MM.1S (cell line): ENCODE data around the gene TOMM40L.

Experiments used
- EZH2 ChIP-seq: fragments of 300-600 bp; sonication (generic); optimal IDR thresholded peaks from 2 replicates; pipeline ENCODE3; 2017; ENCODE audit warnings: low read depth, mild to moderate bottlenecking, antibody characterized with exemption, low read length, mixed read lengths
- TF ChIP-seq, protein P1 (sequence below): fragments of 300-600 bp; sonication (generic); IDR thresholded peaks from 2 replicates; pipeline ENCODE4 v1.5.1; 2016; ENCODE audit warnings: antibody characterized with exemption, low read length, mixed read lengths

DNA sequence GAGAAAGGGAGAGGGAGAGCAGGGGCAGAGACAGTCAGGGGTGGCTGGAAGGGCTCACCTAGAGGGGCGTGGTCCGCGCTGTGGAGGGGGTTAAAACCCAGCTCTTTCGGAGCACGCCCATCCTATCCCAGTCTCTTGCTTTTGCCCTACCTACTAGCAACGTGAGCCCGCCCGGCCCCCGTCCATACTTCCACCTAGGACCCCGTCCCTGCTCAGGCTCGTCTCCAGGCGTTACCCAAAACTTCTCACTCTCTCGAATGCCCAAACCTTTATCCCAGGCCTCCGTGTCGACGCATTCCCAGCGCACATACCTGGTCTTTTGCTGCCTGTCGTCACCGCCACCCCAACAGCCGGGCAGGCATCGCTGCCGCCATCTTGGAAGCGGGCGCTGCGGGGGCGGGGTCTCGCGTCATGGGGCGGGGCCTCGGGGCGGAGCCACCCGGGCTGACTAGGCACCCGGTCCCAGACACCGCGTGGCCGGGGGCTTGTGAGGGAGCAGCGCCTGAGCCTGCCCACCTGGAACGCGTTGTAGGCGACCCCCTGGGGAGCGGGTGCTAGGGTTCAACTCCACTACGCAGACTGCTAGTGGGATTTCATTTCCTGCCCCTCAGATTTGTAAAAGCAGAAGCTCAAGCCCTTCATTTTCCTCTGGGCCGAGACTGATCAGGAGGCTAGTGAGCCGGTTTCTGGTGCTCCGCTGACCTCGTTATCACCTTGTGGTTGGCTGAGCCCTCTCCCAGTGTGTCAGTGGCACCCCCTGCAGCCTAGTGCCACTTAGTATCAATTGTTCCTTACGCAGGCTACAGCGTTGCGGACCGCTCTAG is 48.5 kb upstream of the TOMM40L start, which contains the start of gene B4GALT3:
- TF ChIP-seq, protein P1, sequence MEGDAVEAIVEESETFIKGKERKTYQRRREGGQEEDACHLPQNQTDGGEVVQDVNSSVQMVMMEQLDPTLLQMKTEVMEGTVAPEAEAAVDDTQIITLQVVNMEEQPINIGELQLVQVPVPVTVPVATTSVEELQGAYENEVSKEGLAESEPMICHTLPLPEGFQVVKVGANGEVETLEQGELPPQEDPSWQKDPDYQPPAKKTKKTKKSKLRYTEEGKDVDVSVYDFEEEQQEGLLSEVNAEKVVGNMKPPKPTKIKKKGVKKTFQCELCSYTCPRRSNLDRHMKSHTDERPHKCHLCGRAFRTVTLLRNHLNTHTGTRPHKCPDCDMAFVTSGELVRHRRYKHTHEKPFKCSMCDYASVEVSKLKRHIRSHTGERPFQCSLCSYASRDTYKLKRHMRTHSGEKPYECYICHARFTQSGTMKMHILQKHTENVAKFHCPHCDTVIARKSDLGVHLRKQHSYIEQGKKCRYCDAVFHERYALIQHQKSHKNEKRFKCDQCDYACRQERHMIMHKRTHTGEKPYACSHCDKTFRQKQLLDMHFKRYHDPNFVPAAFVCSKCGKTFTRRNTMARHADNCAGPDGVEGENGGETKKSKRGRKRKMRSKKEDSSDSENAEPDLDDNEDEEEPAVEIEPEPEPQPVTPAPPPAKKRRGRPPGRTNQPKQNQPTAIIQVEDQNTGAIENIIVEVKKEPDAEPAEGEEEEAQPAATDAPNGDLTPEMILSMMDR, result peak; percentile 42
- TF ChIP-seq EZH2, result no peak
